ENCODE data around the gene PDE4A.

- no peak for TF ChIP-seq CTCF (IDR thresholded peaks at IDR 0.05)
- no peak for TF ChIP-seq ZFX (IDR thresholded peaks at IDR 0.05; ENCODE audit: borderline replicate concordance)
These were observed 2.2 kb upstream of the PDE4A start for GRCh38 chr19:10418235-10418484.
